CD4-positive, alpha-beta T cell treated with Interleukin-1 beta for 1 hour (primary cell): ENCODE measurements around the gene NRXN3.

ENCODE experiments used
- DNase-seq, 2 donors: peaks; one replicate each; pipeline ENCODE4 v3.0.0-alpha.2; 2020 to 2022

NRXN3 gene

DNA sequence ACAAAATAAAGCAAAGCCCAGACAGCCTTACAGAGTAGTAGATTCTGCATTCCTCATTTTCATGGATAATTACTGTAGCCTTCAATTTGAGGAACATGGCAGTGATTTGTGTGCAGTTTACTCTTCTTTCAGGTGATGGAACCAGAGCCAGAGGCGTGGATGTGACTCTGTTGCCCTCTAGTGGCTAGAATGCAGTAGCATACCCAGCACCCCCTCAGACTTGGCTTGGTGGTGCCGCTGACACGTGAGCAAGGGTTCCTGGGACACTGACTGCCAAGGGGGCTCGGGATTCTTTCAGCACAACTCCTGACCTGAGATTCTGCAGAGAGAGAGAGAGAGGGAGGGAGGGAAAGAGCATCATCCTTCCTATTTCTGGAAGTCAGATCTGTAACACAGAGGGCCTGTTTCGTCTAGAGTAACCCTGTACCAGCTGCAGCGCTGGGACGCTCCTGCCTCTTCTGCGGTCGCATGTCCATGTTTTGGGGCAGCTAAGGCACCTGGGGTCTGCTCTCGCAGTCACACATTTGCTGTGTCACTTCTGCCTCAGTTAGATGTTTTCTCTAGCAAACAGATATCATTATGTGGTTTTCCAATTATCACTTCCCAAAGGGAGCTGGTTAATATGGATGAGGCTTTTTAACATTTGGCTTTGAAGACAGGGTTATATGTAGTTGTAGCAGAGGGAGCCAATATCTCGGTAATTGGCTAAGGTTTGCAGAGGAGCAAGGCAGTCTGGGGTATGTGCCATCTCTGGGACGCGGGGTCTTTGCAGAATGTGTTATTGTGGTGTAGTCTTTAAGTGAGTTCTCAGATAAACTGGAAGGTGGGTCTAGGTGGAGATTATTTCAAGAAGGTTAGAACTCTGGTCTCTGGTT is 428.1 kb downstream of the NRXN3 start:
- DNase-seq = peak; percentile 20 to 23

- DNase-seq = no peak
Observed at GRCh38 chr14:78605025-78605762, 435.0 kb downstream of the NRXN3 start.

DNA sequence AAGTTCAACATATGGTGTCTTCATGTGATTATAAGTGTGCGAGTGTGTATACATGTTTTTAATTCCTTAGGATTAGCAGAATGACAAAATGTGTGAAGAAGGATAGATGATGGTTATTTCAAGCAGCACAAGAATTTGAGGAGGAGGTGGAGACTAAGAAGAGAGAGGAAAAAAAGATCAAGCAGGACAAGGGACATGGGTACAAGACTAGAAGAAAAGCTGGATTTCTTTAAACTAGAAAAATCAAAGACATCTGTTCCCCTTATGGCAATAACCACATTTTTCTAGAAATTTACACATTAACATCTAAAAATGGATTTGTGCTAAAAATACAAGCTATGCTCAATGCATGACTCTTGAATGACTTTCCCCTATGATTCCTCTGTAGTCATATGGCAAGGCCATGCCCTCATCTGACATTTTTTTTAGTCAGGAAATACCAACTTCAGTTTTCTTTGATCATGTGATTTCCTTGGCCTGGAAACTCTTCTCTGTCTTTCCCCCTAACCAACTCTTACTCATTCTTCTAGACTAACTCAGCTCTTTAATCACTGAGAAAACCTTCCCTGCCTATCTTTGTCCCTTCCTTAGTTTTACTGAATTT is 435.8 kb downstream of the NRXN3 start:
- DNase-seq = no peak

GRCh38 chr14:78608998-78609787 is 439.0 kb downstream of the NRXN3 start:
- no peak for DNase-seq

DNA sequence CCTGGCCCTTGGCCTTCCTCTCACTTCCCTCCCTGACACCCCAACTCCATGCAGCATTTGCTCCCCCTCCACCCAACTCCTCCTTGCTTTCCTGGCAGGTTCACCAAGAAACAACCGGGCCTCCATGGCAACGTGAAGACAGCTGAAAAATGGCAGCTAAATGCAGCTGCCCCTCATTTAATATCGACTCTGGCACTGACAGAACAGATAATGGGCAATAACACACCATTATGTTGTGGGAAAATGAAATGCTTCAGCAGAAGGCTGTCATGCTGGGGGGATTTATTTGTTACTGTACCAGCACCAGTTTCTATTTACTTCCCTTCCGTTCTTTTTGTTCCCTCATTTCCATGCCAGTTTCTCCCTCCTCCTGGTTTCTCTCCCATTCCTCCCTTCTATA is 440.8 kb downstream of the NRXN3 start:
- no peak for DNase-seq

DNA sequence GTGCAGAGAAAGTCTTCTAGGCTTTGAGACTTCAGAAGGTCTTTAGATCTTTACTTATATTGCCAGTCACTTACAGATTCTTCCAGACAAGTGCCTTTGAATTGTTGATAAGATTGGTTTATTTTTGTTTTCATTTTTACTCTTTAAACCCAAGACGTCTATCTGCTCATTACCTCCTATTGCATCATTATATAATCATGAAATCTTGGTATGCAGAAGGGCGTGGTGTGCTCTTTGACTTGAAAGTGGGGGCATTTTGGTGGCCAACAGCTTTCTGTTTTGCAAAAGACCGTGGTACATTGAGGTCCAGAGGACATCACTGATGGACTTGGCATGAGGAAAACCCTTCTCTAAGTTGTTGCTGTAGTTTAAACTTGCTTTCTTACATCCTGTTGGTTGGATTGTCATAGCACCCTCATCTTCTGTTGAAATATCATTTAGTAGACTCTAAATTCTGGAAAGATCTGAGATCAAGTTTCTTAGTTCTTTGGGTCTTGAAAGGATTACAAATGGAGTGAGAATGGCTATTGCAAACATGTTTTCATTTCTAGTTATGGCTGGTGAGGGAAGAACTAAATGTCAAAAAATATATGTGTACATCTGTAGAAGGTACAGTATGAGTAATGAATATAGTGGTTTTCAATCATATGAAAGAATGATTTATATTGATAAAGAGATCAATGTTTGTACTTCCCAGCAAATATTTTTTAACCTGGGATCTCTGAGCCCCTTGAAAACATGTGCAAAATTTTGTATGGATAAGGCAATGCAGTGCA is 441.8 kb downstream of the NRXN3 start:
- no peak for DNase-seq

- DNase-seq = no peak
Observed at GRCh38 chr14:78612666-78613065, 442.5 kb downstream of the NRXN3 start.

- no peak for DNase-seq
Observed at GRCh38 chr14:78614593-78614992, 444.4 kb downstream of the NRXN3 start.

GRCh38 chr14:78617735-78618134 is 447.6 kb downstream of the NRXN3 start:
- no peak for DNase-seq

DNA sequence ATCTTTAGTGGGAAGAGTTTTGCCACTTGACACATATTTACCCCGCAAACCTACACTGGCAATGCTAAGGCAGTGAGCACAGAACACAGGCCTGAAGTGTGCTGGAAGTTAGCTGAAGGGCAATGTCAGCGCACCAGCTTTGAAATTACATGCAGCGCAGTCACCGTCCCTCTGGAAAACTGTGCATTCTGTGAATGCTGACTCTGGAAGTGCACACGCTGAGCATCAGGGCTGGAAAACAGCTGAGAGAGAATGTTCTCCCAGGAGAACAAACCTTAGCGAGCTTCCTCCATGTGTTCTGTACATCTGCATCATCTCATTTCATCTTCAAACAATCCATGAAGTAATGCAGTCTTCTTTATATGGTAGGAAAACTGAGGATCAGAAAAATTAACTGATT is 448.2 kb downstream of the NRXN3 start:
- no peak for DNase-seq

DNA sequence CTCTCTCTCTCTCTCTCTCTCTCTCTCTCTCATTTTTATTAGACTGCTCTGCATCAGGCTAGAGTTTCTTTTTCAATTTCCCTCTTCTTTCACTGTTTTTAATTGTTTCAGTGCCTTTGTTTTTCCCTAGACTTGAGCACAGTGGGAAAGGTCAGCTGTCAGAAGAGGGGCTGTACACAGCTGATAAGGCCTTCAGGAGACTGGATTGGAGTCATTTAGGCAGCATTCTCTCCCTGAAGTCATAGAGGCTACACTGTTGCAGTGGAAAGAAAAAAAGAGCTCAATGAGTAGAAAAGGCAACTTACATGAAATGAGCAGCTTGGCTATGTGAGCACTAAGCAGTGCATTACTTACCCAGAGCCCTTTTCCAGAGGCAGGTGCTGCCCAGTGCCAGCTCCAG is 456.9 kb downstream of the NRXN3 start:
- DNase-seq = no peak

DNA sequence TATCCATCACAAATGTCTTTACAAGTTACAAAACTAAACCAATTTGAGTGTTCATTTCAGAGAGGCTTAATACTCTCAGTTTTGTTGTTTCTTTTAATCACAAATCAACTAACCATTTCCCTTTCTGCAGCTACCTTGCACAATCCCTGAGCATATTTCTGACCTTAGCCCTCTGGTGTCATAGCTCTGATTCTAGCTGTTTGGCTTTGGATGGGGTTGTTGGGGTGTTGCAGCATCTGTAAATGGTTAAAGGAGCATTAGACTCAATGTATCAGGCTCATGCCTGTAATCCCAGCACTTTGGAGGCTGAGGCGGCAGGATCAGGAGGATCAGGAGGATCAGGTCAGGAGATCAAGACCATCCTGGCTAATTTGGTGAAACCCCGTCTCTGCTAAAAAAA is 461.4 kb downstream of the NRXN3 start:
- DNase-seq = no peak

DNA sequence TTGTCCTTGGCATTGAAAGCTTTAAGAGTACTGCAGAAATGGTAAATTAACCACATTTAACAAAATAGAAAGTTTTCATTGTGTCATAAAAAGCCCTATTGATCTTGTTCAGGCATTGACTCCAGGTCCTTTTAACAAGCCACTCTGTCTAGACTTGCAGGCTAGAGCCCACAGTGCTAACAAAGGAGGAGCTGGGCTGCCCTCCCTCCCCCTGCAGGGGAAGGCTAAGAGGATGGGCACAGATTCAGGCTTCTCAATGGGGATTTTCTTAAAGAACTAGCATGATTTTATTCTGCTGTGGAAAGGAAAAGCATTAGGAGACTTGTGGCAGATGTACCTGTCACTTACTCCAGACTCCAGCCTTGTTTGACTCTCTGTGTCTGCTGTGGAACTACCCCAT is 463.6 kb downstream of the NRXN3 start:
- DNase-seq = no peak

GRCh38 chr14:78637489-78637888 is 467.3 kb downstream of the NRXN3 start:
- no peak for DNase-seq

DNA sequence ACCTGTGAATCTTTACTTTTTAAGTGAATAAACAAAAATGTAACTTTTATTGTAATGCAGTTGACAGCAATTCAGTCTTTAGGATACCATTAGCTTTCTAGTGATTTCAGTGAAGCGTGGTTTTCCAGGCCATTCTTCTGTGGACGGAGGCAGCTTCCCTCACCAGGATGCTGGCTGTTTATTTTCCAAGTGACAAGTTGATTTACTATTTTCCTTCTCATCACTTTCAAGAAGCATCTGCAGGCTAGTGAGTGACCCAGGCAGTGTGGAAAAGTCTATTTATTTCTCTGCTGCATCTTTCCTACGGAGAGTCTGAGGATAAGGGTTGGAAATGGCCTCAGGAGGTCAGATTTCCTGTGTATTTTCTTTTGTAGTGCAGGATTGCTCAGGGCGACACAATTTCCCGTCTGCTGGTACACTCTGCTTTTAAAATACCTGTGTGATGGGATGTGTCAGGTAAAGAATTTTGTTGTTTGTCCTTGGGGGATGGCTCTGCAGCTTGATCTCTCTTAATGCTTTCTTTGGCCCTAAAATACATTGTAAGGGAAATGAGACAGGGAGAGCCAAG is 467.8 kb downstream of the NRXN3 start:
- DNase-seq = no peak

DNA sequence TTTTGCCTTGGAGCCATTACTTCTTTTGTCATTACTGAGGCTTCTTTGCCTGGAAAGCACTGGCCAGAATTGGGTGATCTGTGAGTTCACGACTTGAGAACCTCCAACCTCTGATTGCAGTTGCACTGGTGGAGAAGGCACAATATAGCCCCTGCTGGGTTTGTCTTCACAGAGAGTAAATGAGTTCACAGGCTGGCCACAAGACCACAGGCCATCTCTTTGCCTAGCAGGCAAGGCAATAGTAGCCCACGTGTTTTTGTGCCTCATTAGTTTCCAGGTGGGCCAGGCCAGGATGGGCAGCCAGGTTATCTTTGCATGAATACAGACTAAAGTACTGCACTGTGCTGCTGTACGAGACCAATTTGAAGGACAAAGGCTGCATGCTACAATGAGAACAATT is 468.8 kb downstream of the NRXN3 start:
- DNase-seq = no peak

GRCh38 chr14:78644824-78645559 is 474.8 kb downstream of the NRXN3 start:
- no peak for DNase-seq

DNA sequence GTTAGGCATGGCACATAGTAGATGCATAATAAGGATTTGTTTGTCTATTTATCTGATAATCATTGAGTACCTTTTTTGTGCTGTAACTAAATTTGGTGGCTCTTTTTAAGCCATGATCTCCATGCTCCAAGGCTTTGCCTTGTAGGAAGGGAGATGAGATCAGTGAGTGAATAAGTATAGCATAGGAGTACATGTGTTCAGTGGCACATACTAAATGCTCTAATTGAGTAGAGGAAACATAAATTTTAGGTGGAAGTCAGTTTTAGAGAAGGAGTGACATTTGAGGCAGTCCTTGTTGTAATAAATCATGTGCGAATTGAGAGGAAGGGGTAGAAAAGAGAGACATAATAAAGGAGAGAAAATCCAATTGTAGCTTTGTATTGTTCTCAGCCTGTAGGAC is 482.6 kb downstream of the NRXN3 start:
- DNase-seq = no peak

DNA sequence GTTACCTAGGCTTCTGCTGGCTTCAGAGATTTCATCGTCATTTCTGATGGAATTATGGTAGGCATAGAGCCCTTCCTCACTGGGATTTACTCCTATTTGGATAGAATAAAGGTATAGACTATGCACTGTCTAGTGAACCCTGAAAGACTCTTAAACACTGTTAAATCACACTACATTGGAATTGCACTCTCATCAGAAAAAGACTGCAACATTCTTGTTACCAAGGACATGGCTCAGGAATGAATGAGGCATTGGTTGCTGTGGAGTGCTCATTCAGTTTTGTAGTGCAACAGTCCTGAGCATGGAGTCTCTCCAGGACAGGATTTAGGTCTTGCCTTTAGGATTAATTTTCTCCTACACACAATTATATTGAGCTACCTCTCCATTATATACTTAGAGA is 483.0 kb downstream of the NRXN3 start:
- no peak for DNase-seq

- DNase-seq = no peak
Observed at GRCh38 chr14:78657451-78657850, 487.3 kb downstream of the NRXN3 start.

DNA sequence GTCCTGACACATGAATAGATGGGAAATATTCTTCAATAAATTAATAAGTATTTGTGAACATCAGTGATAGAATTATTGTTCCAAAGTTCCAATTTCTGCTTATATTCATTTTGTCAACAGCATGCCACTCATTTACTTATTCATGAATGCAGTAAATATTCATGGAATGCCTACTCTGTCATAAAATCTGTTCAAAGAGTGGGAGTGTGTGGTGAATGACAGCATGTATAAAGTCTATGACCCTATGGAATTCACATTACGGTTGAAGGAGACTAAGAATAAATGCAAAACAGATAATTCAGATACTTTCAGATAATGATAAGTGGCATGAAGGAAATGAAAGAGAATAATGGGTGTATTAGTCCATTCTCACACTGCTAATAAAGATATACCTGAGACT is 494.7 kb downstream of the NRXN3 start:
- DNase-seq = no peak
